ENCODE results near the gene AGFG2.

The AGFG2 gene

DNA sequence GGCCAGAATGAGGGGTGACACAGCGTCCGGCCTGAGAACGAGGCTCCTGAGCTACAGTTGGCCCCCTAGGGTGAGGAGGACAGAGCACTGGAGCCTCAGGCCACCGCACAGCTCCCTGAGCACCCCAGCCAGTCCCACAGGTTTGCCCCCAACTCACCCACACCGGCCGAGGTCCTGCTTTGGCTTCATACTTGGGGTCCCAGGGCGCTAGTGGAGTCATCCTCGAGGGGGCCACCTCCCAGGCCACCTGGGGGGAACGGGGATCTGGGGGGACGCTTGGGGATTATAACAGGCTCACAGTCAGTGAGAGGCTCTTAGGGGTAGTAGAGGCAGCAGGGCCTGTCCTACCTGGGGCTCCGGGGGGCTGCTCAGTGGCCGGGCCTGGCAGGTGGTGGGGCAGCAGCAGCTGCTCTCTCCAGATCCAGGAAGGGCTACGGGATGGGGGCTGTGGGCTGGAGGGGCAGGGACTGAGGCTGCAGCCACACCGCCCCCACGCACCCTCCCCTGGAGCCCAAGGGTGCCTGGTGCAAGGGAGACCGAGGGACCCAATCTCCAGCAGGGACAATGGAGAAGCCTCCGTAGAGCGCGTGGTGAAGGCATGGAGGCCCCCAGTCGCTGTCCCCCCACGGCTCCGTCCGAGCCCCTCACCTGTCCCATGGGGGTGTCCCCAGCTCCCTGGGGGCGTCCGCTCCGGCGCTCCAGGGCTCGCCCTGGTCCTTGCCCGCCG is 34.1 kb downstream of the AGFG2 start:
- no peaks in the 10 kb centered on the region for H3K9me2 ChIP-seq (replicated peaks; ENCODE audit: low read depth, low read length)
- no peak for TF ChIP-seq EZH2phosphoT487 (IDR thresholded peaks at IDR 0.05; ENCODE audit: borderline replicate concordance)
- TF ChIP-seq, protein P1, sequence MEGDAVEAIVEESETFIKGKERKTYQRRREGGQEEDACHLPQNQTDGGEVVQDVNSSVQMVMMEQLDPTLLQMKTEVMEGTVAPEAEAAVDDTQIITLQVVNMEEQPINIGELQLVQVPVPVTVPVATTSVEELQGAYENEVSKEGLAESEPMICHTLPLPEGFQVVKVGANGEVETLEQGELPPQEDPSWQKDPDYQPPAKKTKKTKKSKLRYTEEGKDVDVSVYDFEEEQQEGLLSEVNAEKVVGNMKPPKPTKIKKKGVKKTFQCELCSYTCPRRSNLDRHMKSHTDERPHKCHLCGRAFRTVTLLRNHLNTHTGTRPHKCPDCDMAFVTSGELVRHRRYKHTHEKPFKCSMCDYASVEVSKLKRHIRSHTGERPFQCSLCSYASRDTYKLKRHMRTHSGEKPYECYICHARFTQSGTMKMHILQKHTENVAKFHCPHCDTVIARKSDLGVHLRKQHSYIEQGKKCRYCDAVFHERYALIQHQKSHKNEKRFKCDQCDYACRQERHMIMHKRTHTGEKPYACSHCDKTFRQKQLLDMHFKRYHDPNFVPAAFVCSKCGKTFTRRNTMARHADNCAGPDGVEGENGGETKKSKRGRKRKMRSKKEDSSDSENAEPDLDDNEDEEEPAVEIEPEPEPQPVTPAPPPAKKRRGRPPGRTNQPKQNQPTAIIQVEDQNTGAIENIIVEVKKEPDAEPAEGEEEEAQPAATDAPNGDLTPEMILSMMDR (conservative IDR thresholded peaks at IDR 0.05; ENCODE audit: low read length): no peak
- H2AFZ ChIP-seq (ENCODE audit: low read length): no peak overlapping the region
- peaks cover 20% of the 10 kb centered on the region for H3K4me1 ChIP-seq (ENCODE audit: insufficient read depth, low read length, poor library complexity, severe bottlenecking)
- no peaks in the 10 kb centered on the region for H3K27me3 ChIP-seq (ENCODE audit: insufficient read depth, low read length, poor library complexity, severe bottlenecking)
- H3K4me2 ChIP-seq (ENCODE audit: low read depth, low read length, poor library complexity, severe bottlenecking): no peak overlapping the region
- no peaks in the 10 kb centered on the region for H3K79me2 ChIP-seq (ENCODE audit: insufficient read depth, low read length)
- H3F3A ChIP-seq (ENCODE audit: low read depth): no peaks in the 10 kb centered on the region
- no peaks in the 10 kb centered on the region for H3K9me3 ChIP-seq (ENCODE audit: insufficient read depth, low read depth, low read length)
- H3K9ac ChIP-seq (ENCODE audit: low read depth, low read length, poor library complexity, severe bottlenecking): no peak overlapping the region
- no peaks in the 10 kb centered on the region for H4K20me1 ChIP-seq (ENCODE audit: insufficient read depth, low read length, poor library complexity, severe bottlenecking)
- H3K4me3 ChIP-seq (ENCODE audit: low read length, poor library complexity, severe bottlenecking): no peak overlapping the region
- H3K36me3 ChIP-seq (ENCODE audit: insufficient read depth, low read length): peaks cover 34% of the 10 kb centered on the region; the same call in 1 of the 2 replicates

DNA sequence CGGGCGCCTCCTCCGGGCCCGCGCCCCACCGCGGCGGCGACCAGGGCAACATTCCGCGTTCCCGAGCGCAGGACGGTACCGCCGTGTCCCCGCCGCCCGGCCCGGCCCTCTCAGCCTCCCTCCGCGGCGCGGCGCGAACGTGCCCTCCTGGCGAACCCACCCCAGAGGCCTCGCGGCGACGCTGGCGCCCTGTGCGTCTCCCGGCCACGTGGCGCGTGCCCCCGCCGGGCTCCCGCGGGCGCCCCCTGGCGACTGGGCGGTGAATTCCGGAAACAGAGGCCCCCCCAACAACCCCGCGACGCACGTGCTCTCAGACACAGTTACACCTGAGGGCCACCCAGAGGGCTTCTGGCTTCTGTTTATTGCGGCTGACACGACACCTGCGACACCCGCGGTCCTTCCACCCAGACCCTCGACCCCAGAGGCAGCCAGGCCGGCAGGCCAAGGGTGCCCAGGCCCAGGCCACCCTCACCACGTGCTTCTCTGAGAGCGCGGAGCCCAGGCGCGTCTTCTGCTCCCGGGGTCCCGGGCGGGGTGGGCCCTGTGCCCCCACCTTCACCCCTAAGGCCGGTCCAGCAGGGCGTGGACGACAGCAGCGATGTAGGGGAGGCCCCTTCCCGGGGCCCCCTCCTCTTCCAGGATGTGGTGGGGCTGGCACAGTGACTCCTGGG is 34.8 kb downstream of the AGFG2 start, which contains the start of gene SAP25:
Gene SAP25, minus strand, starts transcription at position 210 of the 671 bp plus-strand sequence. Its CDS starts 158 bp downstream, at position 52.
- Histone ChIP-seq H3K4me3 (ENCODE audit: low read length, poor library complexity, severe bottlenecking) (no peak within 1 kb of the TSS), H2AFZ (ENCODE audit: low read length) (no peak within 1 kb of the TSS), H4K20me1 (ENCODE audit: insufficient read depth, low read length, poor library complexity, severe bottlenecking) (no peaks in the 10 kb centered on the region), H3K79me2 (ENCODE audit: insufficient read depth, low read length) (no peaks in the 10 kb centered on the region; the same call in 1 of the 2 replicates), H3K9ac (ENCODE audit: low read depth, low read length, poor library complexity, severe bottlenecking) (no peak within 1 kb of the TSS), H3K27me3 (ENCODE audit: insufficient read depth, low read length, poor library complexity, severe bottlenecking) (no peaks in the 10 kb centered on the region), H3K4me1 (ENCODE audit: insufficient read depth, low read length, poor library complexity, severe bottlenecking) (peaks cover 14% of the 10 kb centered on the region), H3K36me3 (ENCODE audit: insufficient read depth, low read length) (peaks cover 41% of the 10 kb centered on the region; the same call in 1 of the 2 replicates), H3F3A (ENCODE audit: low read depth) (no peaks in the 10 kb centered on the region), H3K4me2 (ENCODE audit: low read depth, low read length, poor library complexity, severe bottlenecking) (no peak within 1 kb of the TSS), H3K9me2 (replicated peaks; ENCODE audit: low read depth, low read length) (no peaks in the 10 kb centered on the region), H3K9me3 (ENCODE audit: insufficient read depth, low read depth, low read length) (no peaks in the 10 kb centered on the region)
- TF ChIP-seq EZH2phosphoT487 (IDR thresholded peaks at IDR 0.05; ENCODE audit: borderline replicate concordance): no peak
- TF ChIP-seq, protein P1 (conservative IDR thresholded peaks at IDR 0.05; ENCODE audit: low read length): no peak

DNA sequence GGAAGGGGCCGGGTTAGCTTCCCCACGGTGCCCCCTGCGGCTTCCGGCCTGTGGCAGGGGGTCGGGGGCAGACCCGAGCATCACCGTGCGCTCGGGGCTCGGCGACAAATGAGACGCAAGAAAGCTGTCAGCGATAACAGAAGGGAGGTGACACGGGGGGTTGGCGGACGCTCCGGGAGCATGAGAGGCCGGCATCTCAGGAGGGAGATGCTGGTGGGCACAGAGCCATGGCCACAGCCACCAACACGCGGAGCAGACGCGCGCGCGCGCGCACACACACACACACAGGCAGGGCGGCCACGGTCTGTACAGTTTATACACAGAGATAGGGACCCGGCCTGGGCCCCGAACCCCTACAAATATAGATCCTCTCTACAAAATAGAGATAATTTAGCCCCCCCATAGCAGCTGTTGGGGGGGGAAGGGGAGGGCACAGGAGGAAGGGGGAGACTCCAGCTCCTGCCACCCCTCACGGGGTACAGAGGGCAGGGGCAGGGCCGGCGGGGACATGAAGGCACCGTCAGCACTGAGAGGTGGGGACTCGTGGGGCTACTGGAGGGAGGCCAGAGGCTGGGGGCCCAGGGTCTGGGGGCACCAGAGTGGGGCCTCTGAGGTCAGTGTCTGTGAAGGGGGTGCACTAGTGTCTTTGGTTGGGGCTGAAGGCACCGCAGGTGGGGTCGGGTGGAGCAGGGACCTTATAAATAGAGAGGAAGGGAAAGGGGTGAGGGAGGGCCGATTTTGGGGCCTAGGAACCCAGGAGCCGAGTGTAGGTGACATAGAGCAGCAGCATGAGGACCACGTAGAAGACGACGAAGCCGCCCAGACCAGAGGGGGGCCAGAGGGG is 35.6 kb downstream of the AGFG2 start:
- H4K20me1 ChIP-seq (ENCODE audit: insufficient read depth, low read length, poor library complexity, severe bottlenecking): no peaks in the 10 kb centered on the region
- H2AFZ ChIP-seq (ENCODE audit: low read length): no peak overlapping the region
- H3K4me1 ChIP-seq (ENCODE audit: insufficient read depth, low read length, poor library complexity, severe bottlenecking): peaks cover 7% of the 10 kb centered on the region
- H3K9ac ChIP-seq (ENCODE audit: low read depth, low read length, poor library complexity, severe bottlenecking): no peak overlapping the region
- peaks cover 49% of the 10 kb centered on the region; the same call in 1 of the 2 replicates for H3K36me3 ChIP-seq (ENCODE audit: insufficient read depth, low read length)
- H3K9me2 ChIP-seq (replicated peaks; ENCODE audit: low read depth, low read length): no peaks in the 10 kb centered on the region
- no peaks in the 10 kb centered on the region for H3F3A ChIP-seq (ENCODE audit: low read depth)
- no peaks in the 10 kb centered on the region; the same call in 1 of the 2 replicates for H3K79me2 ChIP-seq (ENCODE audit: insufficient read depth, low read length)
- H3K27me3 ChIP-seq (ENCODE audit: insufficient read depth, low read length, poor library complexity, severe bottlenecking): no peaks in the 10 kb centered on the region
- no peaks in the 10 kb centered on the region for H3K9me3 ChIP-seq (ENCODE audit: insufficient read depth, low read depth, low read length)
- no peak overlapping the region for H3K4me3 ChIP-seq (ENCODE audit: low read length, poor library complexity, severe bottlenecking)
- H3K4me2 ChIP-seq (ENCODE audit: low read depth, low read length, poor library complexity, severe bottlenecking): no peak overlapping the region
- TF ChIP-seq, protein P1 (conservative IDR thresholded peaks at IDR 0.05; ENCODE audit: low read length): no peak
- no peak for TF ChIP-seq EZH2phosphoT487 (IDR thresholded peaks at IDR 0.05; ENCODE audit: borderline replicate concordance)
